Fibroblast of gingiva (primary cell): ENCODE results near the gene RBFA.

Source experiments
- DNase-seq: peaks from one replicate; pipeline ENCODE4 v3.0.0-alpha.2; 2011; ENCODE audit warnings: low read depth

Gene RBFA

DNA sequence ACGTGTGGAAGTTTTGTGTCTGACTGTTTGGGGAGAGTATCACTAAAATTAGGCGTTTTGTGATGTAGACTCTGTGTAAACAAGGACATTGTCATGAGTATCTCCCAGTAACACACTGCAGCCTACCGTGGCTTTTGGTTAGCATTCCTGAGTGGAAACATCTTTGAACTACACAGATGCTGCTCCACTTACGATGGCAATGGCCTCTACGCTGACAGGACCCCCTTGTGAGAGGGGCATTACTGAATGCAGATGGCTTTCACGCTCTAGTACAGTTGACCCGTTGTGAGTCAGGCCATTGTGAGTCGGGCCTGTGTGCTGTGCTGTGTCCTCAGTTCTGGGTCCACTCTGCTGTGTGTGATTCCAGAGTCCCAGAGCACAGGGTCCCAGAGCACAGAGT, 40.5 kb downstream of the RBFA start:
- no peak for DNase-seq

DNA sequence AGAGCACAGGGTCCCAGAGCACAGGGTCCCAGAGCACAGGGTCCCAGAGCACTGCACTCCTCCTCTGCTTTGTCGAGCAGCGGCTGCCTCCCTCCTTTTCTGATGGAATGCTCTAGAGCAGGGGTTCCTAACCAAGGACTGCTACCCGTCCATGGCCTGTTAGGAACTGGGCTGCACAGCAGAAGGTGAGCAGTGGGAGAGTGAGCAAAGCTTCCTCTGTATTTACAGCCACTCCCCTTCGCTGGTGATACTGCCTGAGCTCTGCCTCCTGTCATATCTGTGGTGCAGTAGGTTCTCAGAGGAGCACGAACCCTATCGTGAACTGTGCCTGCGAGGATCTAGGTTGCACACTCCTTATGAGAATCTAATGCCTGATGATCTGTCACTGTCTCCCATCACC, 41.7 kb downstream of the RBFA start:
- no peak for DNase-seq

DNA sequence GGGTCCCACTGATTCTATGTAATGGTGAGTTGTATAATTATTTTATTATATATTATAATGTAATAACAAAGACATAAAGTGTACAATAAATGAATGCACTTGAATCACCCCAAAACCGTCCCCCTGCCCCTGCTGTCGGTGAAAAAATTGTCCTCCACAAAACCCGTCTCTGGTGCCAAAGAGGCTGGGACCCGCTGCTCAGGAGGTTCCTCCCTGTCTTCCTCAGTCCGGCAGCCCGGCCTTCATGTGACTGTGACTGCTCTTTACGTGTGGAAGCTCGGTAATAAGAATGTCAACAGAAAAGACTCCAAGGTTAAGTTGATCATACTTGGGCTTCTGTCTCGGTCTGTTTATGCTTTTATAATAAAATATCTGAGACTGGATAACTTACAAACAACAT, 42.1 kb downstream of the RBFA start:
- no peak for DNase-seq

DNA sequence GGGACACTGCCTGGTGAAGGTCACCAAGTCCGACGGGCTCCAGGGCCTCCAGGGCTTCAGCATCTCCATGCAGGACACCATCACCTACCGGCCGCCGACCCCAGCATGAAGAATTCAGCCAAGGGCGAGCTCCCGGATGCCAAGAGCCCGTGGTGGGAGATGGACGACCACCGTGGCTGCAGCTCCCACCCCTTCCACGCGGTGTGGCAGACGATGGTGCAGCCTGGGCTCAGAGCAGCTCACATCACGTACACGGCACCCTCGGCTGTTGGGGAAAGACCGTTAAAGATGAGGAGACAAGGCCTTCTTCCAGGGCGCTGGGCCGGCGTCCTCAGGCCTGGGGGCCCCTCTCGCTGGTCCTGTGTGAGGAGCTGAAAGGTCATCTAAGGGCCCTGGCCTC, 43.6 kb downstream of the RBFA start:
- no peak for DNase-seq
